NCI-H446 treated with DMSO at 0.1 percent for 48 hours (cell line): Measurements from ENCODE around the gene ALG13.
"Not testable (repeated sequence)": the region's sequence is repeated elsewhere in the genome, so short reads cannot be mapped to it uniquely, and the experiment has no call there.

Experiments used
- DNase-seq: peaks from one replicate; lab custom pipeline; 2025; lab: John Stamatoyannopoulos, UW

Gene ALG13

DNA sequence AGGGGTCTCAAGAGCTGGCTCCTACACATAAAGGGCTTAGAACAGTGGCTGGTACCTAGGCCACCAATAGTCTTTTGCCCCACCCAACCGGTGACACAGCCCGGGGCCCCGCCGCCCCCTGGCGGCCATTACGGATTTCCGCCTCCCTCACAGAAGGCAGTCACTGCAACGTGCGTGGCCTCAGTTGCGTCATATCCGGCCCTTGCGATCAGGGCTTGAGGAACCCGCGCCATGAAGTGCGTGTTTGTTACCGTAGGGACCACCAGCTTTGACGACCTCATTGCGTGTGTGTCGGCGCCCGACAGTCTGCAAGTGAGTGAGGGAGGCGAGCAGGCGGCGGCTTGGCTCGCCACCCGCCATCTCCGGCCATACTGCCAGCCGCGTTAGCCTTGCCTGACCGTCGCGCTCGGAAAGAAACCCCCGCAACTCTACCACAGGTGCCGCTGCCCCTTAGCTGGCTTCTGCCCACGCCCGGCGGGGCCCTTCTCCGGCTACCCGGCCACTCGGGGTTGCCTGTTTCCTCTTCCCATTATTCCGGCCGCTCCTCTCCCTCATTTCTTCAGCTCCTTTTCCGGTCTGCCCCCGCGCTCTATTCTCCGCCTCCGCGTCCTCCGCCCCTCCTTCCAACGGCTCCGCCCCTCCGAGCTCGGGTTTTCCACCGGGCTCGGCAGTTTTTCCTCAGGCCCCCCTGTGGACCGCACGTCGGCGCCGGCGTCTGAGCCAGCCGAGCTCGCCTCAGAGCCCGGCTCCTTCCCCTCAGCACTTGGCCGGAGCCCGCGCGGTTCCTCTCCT is at the start of gene ALG13:
Gene ALG13, plus strand, starts transcription at position 183 of the 792 bp plus-strand sequence. Its CDS starts 49 bp downstream, at position 232.
- DNase-seq = peak; percentile 83

DNA sequence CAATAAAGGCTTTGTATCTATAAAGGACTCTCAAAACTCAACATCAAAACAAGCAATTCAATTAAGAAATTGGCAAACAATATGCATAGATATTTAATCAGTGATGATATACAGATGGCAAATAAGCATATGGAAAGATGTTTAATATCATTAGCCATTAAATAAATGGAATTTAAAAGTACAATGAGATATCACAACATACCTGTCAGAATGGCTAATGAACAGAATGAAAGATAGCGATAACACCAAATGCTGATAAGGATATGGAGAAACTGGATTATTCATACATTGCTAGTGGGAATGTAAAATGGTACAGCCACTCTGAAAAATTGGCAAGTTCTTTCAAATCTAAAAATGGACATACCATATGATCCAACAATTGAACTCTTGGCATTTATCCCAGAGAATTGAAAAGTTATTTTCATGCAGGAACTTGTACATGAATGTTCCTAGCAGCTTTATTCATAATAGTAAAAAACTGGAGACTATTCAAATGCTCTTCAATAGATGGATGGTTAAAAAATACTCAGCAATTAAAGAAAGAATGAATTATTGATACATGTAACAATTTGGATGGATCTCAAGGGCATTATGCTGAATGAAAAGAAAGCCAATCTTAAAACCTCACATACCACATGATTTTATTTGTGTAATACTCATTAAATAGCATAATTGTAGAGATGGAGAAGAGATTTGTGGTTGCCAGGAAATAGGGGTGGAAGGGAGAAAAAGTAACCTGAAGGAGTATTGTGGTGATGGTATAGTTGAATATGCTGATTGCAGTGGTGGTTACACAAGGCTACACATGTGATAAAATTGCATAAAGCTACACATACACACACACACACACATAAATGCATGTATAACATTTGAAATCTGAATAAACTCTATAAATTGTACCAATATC is 45.9 kb upstream of the ALG13 start:
- peak; percentile 67 for DNase-seq

DNA sequence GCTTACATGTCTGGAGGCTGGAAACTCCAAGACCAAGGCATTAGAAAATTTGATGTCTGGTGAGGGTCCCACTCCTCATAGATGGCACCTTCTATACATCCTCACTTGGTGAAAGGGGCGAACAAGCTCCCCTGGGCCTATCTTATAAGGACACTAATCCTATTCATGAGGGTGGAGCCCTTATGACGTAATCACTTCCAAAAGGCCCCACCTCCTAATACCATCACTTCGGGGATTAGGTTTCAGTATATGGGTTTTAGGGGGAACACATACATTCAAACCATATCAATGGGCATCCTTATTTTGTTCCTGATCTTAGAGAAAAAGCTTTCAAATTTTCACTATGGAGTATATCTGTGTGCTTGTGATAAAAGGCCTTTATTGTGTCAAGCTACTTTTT is 39.0 kb upstream of the ALG13 start:
- no peak for DNase-seq

DNA sequence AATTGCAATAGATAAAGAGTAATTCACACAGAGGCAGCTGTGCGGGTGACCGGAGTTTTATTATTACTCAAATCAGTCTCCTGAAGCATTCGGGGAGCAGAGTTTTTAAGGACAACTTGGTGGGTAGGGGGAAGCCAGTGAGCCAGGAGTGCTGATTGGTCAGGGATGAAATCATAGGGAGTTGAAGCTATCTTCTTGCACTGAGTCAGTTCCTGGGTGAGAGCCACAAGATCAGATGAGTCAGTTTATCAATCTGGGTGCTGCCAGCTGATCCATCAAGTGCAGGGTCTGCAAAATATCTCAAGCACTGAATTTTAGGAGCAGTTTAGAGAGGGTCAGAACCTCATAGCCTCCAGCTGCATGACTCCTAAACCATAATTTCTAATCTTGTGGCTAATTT is 35.8 kb upstream of the ALG13 start:
- DNase-seq = not testable (repeated sequence)

DNA sequence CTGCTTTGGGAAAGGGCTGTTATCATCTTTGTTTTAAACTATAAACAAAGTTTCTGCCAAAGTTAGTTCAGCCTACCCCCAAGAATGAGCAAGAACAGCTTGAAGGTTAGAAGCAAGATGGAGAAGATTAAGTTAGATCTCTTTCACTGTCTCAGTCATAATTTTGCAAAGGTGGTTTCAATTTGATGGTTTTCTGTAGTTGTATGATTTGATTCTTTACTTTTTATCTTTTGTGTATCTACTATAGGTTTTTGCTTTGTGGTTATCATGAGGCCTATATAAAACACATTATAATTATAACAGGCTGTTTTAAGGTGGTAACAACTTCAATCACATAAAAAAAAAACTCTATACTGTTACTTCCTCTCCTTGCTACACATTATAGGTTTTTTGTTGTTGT is 35.4 kb upstream of the ALG13 start:
- DNase-seq = no peak

DNA sequence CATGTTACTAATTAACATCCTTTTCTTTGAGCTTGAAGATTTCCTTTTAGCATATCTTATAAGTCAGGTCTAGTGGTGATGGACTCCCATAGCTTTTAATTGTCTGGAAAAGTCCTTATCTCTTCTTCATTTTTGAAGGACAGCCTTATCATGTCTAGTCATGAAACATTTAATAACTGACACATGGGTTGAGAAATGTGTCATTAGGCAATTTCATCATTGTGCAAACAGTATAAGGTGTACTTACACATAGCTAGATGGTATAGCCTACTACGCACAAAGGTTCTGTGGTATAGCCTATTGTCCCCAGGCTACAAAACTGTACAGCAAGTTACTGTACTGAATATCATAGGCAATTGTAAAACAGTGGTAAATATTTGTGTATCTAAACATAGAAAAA is 34.5 kb upstream of the ALG13 start:
- DNase-seq = no peak

DNA sequence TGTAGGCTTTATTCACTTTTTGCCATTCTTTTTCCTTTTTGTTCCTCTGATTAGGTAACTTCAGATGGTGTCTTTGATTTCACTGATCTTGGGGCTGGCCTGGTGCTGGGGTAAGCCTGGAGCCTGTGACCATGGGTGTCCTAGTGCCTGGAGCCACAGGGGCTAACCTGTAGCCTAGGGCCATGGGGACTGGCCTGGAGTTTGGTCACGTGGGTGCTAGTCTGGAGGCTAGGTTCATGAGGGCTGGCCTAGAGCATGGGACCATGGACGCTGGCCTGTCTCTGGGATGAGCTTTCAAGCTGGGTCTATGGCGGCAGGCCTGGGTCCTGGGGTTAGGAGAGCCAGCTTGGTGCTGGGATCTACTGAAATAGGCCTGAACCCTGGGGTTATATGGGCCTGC is 32.2 kb upstream of the ALG13 start:
- DNase-seq = no peak

DNA sequence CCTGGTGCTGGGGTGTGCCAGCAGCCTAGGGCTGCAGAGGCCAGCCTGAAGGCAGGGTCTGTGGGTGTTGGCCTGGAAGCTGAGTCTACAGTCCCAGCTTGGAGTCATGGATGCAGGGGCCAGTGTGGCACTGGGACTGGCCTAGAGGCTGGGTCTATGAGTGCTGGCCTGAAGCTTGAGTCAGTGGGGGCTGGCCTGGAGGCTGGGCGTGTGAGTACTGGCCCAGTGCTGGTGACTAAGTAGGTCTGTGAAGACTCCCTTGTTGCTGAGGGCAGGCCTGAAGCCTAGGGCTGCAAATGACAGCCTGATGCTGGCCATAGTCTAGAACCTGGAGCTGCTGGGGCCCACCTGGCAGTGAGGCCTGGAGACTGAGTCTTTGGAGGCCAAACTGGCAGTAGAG is 31.3 kb upstream of the ALG13 start:
- no peak for DNase-seq

DNA sequence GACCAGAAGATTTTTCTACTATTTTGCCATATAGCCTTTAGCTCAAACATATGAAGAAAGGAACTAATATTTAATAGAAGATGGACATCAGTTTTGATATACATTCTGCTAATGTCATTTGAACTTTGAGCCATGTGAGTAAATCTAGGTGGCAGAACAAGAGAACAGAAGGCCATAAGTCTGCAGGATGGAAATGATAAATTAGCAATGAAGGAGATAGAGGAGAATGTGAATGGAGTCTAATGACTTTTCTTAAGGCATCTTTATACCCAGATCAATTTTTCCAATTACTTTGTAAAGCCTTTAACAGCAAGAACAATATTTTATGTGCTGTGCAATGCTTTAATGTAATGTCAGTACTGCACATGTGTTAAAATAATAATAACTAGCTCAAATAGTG is 30.1 kb upstream of the ALG13 start:
- DNase-seq = no peak

DNA sequence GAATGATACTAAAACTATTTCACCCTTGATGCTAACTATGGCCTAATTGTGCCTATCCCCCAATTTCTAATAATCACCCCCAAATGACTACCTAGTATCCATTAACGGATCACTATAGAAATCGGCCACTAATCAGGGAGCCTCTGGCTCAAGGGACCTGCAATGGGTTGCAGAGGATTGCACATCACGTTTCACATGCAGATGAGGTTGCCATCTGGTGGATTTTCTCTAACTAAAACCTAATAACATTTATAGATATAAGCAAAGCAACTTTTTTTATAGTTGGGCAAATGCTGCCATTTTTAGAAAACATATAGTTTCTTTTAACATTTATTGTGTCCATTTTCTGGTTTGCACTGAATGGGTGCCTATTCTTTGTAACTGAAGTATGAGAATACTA is 28.3 kb upstream of the ALG13 start:
- peak; percentile 10 for DNase-seq

DNA sequence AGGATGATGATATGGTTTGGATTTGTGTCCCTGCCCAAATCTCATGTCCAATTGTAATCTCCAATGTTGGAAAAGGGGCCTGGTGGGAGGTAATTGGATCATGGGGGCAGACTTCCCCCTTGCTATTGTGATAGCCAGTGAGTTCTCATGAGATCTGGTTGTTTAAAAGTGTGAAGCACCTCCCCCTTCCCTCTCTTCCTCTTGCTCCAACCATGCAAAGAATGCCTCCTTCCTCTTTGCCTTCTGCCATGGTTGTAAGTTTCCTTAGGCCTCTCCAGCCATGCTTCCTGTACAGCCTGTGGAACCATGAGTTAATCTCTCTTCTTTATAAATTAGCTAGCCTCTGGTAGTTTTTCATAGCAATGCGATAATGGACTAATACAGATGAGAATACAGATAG is 19.7 kb upstream of the ALG13 start:
- DNase-seq = no peak

DNA sequence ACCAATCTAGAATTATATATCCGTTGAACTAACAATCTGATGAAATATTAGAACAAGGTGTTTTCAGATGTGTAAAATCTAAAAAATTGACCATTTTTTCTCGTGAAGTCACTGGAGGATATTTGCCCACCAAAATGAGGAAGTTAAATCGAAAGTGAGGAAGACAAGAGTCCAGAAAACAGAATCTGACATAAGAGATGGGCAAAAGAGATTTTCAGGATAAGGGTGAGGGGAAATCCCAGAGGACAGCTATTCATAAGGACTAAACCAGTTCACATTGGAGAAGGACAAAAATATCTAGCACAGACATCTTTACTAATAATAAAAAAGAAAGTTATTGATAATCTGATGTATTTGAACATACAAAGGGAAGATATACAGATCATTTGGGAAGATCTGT is 18.7 kb upstream of the ALG13 start:
- no peak for DNase-seq

DNA sequence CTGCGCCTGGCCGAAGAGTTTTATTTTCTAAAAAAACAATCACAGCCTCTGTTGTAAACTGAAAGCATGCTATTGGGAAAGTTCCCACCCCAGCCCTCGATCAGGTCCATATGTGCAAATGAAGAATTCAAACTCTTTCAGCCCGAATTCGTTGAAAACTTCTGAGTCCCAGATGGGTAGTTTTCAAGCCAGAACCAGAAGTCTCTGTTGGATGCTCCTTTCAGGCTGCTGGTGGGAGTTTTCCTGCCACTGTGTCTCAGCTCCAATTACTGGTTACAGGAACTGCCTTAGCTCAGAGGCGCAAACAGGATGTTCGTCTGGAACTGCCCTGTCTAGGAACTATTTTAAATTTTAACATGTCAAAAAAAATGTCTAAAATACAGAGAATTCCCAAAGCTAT is 9.3 kb upstream of the ALG13 start:
- DNase-seq = no peak

DNA sequence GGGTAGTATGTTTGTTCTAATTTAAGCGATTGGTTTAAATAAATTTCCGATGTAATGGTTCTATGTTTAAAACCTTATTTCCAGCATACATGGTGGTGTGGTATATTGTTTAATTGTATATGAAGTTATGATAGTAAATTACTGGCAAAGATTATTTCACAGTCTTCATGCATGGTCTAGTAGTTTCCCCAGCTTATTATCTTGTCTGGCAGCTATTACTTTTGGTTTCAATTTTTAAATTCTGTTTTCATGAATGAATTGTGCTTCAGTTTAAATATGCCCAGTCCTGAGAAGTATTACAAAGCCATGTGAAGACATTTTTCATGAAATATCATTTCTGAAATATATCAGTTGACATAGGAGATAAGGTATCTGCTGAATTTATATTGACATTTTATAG is 6.3 kb downstream of the ALG13 start:
- DNase-seq = no peak

DNA sequence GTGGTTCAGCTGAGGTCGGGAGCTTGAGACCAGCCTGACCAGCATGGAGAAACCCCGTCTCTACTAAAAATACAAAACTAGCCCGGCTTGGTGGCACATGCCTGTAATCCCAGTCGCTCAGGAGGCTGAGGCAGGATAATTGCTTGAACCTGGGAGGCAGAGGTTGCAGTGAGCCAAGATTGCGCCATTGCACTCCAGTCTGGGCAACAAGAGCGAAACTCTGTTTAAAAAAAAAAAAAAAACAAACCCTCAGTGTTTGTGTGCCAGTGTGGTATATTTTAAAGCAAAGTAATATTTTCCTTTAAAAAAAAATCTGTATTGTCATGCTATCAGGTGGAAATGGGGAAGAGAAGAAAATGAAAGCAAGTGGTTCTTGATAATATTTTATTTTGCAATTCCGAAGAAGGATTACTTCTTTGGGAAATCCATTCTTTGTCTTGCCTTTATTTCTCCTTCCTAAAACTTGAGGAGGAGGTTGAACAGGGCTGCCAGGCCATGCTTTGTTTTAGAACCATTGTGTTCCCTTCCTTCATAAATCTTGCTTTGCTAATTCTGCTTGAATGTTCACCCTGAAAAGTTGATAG is 14.4 kb downstream of the ALG13 start:
- no peak for DNase-seq

DNA sequence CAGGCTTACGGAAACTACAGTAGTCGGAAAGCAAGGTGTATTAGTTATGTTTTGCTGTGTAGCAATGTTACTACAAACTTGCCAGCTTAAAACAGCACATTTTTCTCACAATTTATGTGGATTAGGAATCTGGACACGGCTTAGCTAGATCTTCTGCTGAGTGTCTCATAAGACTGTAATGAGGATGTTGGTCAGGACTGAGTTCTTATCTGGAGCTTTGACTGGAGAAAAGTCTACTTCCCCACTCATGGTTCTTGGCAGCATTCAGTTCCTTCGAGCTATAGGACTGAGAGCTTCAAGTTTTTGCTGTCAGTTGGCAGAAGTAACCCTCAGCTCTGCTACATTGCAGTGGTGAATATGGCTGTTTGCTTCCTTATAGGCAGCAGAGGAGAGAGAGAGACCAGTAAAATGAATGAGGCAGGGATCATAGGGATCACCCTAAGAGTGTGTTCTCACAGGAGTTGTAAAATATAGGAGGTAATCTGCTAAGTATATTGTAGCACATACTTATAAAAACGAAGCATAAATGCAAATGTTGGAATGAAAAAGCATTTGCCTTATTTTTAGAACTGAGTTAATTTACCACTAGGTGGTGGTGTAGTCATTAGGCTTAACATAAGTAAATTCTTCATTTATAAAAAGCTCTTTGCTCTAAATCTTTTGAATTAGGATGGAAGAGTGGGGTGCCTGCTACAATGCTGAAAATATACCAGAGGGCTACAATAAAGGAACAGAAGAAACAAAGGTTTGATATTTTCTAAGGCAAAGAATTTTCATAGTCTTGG is 38.6 kb downstream of the ALG13 start:
- no peak for DNase-seq

DNA sequence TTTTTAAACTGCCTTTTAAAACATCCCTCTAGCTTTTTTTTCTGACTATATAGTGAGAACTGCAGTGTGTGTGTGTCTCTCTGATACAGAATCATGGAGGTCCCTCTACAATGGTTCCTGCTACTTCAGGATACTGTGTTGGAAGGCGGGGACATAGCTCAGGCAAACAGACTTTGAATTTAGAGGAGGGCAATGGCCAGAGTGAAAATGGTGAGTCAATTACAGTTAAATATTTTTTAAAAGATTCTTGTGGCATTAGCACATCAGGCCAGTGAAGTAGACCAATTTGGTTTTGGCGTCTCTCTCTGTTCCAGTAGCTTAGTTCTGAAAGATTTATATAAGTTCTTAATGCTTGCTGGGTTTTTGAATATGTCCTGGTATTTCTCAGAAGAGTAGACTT is 47.1 kb downstream of the ALG13 start:
- no peak for DNase-seq

DNA sequence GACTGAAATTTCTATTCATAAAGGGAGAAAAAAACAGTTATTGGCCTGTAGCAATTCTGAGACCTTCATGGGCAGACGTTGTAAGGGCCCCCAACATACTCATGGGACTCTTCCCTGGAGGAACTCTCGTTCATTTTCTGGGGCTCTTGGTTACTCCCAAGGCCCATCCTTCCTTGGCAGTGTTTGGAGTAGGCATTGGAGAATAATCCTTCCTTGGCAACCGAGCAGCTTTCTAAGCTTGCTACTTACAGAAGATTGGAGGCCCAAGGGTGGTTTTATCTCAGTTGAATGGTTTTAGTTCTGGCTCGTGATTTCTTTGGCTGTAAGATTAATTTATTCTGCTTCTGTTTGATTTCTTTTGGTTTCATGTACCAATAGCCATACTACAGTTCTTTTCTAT is 50.4 kb downstream of the ALG13 start:
- DNase-seq = no peak

DNA sequence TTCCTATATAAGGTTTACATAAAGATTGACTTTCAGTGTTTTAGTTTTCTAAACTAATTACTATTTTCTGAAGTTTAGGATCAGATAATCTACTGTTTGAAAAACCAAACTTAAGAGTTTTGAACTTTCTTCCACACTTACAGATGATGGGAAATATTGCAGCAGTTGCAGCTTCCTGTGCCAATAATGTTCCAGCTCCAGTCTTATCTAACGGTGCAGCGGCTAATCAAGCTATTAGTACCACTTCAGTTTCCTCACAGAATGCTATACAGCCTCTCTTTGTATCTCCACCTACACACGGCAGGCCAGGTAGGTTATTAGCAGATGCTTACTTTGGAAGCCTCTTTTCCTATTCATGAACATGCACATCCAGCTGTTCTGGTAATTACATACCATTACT is 55.6 kb downstream of the ALG13 start:
- DNase-seq = no peak

DNA sequence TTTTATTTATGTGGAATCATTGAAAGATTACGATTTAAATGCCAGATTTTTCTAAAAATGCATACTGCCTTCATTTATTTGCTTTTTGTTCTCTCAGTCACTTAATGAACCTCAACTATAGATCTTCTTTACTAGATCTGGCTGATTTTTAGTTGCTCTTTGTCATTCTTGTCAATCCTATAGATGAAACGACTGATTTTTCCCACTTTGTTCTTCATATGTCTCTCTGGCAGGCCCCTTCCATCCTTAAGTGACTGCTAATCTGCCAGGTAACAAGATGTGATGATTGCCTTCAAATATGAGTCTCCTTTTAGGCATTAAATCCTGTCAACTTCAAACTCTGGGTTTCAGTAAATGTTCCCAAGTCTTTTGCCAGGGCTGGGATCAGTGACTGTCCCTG is 61.0 kb downstream of the ALG13 start:
- no peak for DNase-seq

DNA sequence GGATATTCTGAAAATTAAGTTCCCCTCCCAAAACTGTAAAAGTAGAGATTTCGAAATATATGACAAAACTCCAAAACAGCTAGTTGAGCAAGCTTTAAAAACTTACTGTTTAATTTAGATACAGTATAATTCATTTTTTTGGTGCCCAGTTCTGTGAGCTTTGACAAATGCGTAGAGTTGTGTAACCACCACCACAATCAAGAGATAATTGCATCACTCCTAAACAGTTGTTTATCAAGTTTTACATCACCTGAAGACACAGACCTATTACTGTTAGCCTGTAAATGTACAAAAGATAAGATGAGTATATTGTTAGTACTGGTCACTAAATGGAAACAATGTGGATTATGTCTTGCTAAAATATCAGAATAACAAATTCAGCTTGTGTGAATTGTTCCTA is 62.3 kb downstream of the ALG13 start:
- no peak for DNase-seq

DNA sequence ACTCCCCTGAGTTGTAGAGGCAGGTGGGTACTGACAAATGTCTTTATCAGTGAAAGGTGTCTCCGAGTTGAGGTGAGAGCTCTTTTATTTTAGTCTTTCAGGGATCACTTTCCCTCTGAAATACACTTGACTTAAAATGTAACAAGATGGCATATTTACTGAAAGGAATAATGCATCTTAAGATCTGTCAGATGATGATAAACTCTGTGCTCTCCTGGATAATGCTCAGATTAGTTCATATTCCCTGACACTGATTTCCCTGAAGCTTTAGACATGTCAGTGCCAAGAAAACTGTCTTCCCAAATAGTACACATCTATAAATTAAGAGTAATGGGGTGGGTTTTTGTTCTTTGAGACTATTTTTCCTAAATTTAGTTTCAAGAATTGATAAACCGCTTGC is 75.5 kb downstream of the ALG13 start:
- no peak for DNase-seq
